Stimulated activated CD8-positive, alpha-beta memory T cell treated with anti-CD3 and anti-CD28 coated beads, Interleukin-7, amount 100 ng/mL, for 48 hours (primary cell): Measurements from ENCODE around the gene HLA-DQB1.
"Not testable (repeated sequence)": the region's sequence is repeated elsewhere in the genome, so short reads cannot be mapped to it uniquely, and the experiment has no call there.

ENCODE experiments used
- DNase-seq, 2 donors: peaks; one replicate each; pipeline ENCODE4 v3.0.0-alpha.2; 2020; ENCODE audit warnings: low read depth in 1 of 2; ENCODE audit errors: extremely low read depth in 1 of 2

Gene HLA-DQB1

DNA sequence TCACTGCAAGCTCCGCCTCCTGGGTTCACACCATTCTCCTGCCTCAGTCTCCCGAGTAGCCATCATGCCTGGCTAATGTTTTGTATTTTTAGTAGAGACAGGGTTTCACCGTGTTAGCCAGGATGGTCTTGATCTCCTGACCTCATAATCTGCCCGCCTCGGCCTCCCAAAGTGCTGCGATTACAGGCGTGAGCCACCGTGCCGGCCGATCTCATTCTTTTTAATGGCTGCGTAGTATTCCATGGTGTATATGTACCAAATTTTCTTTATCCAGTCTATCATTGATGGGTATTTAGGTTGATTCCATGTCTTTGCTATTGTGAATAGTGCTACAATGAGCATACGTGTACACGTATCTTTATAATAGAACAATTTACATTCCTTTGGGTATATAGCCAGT is 36.7 kb downstream of the HLA-DQB1 start:
- DNase-seq = not testable (repeated sequence)

DNA sequence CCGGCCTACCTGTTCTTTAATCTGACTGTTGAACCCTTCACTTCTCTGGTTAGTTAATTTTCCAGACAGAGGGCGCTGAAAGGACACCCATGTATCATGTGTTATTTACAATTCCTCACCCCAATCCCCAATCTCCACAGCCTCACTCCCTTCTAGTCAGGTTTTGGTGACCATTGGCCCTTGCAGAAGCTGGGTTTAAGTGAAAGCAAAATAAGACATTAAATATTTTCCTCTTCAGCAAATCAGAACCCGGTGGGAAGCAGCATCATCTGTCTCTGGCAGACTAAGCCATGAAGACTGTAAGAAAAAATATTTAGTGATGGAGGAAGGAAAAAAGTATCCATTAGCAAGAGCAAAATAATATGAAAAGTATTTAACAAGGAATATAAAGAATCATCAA is 38.6 kb downstream of the HLA-DQB1 start:
- no peak for DNase-seq

DNA sequence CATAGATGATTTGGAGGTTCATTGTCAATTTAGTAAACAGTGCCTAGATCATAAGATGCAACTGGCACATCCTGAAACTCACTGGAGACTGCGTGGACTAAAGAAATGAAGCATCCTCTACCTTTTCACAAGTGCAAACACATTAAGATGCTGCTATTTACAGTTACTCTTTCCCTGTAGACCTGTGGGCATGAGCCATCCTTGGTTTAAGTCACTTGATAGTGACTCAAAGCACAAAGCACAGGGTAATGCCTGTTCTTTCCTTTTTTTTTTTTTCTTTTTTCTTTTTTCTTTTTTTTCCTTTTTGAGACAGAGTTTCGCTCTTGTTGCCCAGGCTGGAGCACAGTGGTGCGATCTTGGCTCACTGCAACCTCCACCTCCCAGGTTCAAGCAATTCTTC is 39.2 kb downstream of the HLA-DQB1 start:
- no peak for DNase-seq

DNA sequence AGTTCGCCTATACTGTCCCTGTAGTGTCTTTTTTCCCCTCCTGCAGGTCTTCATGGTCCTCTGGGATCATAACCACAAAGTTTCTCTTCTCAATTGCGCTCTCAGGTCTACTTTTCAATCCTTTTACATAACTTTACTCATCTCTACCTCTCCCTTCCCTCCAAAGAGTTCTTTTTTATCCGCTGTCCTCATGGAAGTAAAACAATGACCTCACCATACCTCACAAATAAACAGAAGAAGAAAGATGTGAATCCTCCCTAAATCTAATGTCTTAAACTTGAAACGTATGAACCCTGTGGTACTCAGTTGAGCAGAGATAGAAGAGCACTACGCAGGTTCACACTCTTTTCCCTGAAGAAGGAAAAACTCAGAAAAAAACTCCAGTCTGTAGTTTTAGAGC is 41.3 kb downstream of the HLA-DQB1 start:
- no peak for DNase-seq

DNA sequence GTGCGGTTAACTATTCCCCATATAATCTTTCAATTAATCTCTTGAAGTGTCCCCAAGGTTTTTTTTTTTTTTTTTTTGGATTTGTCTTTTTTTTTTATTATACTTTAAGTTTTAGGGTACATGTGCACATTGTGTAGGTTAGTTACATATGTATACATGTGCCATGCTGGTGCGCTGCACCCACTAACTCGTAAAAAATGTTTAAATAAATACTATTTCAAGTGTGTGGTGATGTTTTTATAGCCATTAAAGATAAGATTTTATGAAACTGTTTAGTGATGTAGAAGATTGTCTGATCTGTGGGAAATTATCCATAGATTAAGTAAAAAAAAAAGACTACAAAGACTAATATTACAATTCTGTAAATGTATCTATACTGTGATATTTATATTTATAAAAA is 41.9 kb downstream of the HLA-DQB1 start:
- no peak for DNase-seq

DNA sequence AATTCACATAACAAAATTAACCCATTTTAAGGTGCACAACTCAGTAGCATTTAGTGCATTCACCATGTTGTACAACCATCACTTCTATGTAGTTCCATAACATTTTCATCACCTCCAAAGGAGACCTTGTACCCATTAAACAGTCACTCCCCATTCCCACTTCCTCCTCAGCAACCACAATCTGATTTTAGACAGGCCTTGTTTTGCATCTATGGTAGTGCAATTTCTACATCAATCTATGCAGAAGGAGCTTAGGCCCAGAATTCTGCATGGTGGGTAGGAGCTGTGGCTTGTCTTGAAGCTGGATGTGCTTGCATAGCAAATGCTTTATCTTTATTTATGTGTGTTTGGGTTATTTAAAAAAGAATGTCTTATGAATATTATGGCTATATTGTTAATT is 42.8 kb downstream of the HLA-DQB1 start:
- DNase-seq = no peak

DNA sequence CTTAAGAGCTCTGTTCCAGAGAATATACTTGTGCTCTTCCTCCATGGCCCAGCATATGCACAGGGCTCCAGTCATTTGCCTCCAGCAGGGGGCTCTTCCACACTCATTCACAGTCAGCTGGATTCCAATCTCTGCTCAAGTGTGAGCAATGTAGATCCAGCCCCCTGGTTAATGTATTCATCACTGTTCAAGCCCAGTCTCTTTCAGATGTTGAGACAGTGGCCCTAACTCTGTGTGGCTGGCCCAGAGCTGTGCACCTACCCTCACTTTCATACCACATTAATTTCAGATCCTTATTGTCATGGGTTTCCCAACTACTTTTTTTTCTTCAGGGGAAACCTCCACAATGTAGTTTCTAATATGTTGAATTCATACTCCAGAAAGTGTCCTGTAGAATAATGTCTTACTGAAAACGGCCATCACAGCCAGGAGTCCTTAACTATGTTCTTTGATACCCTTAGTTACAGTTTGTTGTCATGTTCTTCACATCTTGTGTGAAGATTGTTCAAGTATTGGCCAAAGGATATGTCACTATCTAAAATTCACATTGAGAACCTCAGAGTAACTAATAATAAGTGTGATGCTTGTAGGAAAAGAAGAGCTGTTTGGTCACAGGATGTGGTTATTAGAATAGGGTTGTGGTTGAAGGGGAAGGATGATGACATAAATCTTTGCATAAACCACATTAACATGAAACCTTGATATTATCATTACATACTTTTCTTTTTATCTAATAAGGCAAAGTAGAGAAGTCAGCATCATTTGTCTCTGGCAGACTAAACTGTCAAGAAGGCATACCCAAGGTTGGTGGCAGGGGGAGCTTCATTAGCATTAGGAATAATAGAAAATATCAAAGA is 43.7 kb downstream of the HLA-DQB1 start:
- DNase-seq = peak; percentile 10 to 23

DNA sequence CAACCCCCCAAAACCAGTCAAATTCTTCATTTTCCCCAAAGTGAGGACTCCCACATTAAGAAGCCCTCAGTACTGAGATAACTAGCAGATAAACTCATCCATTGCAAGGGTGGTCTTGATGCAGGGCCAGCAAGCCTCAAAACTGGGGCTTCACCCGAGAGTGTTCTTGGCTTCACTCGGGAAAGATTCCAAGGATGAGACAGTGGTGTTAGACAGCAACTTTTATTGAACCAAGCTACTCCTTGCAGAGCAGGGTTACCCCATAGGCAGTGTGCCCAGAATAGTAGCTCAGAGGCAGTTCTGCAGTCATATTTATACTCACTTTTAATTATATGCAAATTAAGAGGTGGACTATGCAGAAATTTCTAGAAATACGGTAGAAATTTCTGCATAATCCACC is 45.1 kb downstream of the HLA-DQB1 start:
- no peak for DNase-seq

DNA sequence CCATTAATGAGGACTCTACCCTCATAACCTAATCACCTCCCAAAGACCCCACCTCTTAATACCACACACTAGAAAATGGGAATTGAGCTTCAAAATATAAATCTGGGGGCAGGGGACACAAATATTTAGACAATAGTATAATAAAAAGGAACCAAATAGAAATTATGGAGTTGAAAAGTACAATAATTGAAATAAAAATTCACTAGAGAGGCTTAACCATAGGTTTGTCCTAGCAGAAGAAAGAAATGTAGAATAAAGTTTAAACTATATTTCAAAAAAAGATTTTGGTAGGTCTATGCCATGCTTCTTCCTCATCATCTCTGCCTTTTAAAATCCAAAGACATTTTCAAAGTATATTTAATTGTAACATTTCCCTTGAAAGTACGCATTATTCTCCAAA is 48.7 kb downstream of the HLA-DQB1 start:
- no peak for DNase-seq

DNA sequence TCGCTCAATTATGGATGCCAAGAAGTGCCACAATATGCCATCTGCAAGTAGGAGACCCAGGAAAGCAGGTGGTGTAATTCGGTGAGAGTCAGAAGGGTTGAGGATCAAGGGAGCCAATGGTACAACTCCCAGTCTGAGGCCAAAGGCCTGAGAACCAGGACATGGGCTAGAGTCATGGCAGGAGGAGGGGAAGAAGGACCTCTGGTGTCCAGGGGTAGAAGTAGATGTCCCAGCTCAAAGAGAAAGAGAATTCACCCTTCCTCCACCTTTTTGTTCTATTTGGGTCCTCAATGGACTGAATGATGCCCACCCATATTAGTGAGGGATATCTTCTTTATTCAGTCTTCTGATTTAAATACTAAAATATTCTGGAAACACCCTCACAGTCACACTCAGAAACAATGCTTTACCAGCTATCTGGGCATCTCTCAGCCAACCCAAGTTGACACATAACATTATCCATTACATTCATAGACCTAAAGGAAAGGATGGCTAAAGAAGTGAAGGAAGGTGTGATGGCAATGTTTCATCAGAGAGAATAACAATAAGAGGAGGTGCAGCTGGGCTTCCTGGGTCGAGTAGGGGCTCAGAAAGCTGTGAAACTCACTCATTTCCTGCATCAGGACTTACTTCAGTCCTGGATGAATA is 50.4 kb downstream of the HLA-DQB1 start:
- DNase-seq = no peak

DNA sequence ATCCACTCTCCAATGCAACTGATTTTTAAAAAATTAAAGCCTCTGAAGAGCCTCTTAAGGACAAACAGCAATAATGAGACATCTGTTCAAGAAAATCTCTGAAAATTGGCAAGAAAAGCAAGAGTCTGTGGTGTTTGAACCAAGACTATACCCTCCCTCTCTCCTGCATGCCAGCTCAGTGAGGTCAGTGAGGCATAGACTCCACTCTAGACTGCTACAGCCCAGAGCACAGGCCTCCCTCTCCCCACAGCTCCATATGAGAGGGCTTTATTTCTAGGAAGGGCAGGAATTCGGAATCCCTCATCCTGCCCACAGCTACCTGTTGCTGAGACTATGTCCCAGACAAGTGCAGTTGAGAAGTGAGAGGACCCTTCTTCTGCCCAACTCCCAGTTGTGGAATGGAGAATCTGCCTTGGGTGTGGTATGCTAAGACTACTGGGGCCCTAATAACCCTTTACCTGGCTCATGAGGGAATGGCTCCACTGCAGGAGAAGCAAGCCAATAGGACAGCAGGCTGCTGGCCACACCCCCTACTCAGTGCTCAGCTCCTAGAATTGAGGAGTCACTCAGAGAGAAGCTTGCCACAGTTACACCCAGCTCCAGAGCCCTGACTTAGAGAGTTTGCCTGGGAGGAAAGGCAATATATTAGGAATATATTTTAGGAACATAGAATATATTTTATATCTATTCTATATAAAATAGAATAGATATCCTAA is 51.9 kb downstream of the HLA-DQB1 start:
- DNase-seq = no peak

DNA sequence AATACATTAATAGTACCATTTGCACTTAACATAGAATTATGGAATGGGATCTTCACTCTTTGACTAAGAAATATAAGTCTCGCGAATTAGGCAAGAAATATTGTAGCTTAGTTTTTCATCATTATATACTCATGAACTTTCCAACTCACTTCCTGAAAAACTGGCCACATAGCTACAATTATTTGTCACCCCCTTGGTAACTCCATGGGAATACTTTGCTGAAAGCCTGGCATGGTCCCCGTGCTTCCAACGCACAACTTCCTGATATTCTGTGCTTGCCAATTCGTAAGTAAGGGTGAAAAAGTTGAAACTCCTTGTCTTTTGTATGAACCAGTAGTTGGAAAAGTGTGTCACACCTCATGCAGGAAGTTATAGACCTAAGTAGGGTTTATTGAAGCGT is 53.0 kb downstream of the HLA-DQB1 start:
- no peak for DNase-seq

DNA sequence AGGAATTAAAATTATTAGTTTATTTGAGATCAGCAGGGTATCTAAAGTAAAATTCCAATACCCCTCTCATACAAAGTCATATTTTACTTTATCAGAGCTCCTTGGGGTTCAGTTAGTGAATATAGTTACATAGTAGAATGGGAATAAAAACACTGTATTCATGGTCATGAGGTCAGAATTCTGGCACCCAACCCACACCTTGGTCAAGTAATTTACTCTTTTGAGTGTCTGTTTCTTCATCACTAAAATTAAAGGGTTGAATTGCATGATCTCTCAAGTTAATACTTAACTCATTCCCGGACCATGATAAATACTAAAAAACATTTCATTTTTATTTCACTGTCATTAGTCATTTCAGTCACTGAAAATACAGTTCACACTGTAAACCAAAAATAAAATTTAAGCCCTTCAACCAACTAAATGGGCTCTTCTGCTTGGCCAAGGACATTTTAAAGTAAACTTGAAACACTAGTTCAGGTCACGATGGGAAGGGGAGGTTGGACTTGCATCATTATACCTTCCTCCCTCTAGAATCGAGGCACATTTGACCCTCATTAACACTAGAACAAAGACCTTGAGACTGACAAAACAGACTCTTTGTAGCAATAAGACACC is 55.7 kb downstream of the HLA-DQB1 start:
- no peak for DNase-seq

DNA sequence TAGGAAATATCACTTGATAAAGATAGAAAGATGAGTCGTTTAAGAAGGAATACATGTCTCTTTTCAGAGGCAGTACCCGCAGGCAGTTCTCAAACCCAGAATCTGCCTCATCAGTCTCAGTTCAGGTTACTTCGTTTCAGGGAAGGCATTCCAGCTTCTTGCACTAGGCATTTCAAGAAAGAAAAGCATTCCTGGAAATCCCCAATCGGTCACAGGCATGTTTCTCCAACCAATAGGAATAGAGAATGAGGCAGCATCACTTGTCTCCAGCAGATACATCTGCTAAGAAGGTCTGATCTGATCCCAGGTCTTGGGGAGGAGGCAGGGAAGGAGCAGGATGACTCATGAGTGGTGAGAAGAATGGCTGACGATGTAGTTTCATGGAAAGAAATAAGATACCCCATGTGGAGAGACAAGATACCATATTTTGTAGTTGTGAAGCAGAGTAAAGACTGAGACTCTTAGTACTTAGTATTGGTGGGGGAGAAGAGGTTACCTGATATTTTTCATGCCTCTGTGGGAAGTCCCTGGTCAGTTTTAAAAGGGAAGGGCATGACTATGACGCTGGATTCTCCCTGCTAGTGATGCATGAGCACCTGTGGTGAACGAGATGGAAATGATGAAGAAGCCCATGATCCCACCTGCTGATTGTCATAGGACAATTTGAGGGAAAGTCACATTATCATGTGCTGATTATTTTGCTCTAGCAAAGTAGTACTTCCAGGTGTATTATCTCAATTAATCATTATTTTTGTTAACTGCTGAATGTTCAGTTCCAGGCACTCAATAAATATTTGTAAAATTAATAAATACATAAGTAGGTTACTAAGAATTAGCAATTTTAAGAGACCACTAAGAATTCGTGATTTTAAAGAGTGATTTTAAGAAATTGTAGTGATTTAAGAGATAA is 56.5 kb downstream of the HLA-DQB1 start:
- peak in 1 of 2 donors; percentile 26 for DNase-seq
